Fibroblast of skin of left biceps (primary cell): ENCODE results near the gene RUBCNL.
"Not testable (repeated sequence)": the region's sequence is repeated elsewhere in the genome, so short reads cannot be mapped to it uniquely, and the experiment has no call there.

Experiments used
- DNase-seq, 2 experiments: peaks; one replicate each; pipeline ENCODE4 v3.0.0-alpha.2; 2013; ENCODE audit warnings: low read depth in 2 of 2

Gene RUBCNL

GRCh38 chr13:46373623-46374022 lies 13.4 kb downstream of the RUBCNL start:
- DNase-seq: no peak

- not testable (repeated sequence) for DNase-seq
Observed at GRCh38 chr13:46372938-46373337, 14.1 kb downstream of the RUBCNL start.

- DNase-seq: no peak
Observed at GRCh38 chr13:46372071-46372470, 15.0 kb downstream of the RUBCNL start.

GRCh38 chr13:46369506-46370277 lies 17.4 kb downstream of the RUBCNL start:
- peak; percentile 62 to 68 for DNase-seq

GRCh38 chr13:46367617-46368327 lies 19.3 kb downstream of the RUBCNL start:
- DNase-seq: no peak

- no peak for DNase-seq
Observed at GRCh38 chr13:46361276-46361934, 25.6 kb downstream of the RUBCNL start.

GRCh38 chr13:46360604-46361003 lies 26.4 kb downstream of the RUBCNL start:
- DNase-seq: no peak

- peak; percentile 40 to 47 for DNase-seq
Observed at GRCh38 chr13:46359714-46360113, 27.3 kb downstream of the RUBCNL start.

GRCh38 chr13:46355901-46356590 lies 31.0 kb downstream of the RUBCNL start:
- no peak for DNase-seq

GRCh38 chr13:46355088-46355468 lies 32.0 kb downstream of the RUBCNL start:
- no peak for DNase-seq

GRCh38 chr13:46354156-46355087 lies 32.6 kb downstream of the RUBCNL start:
- peak; percentile 92 to 93 for DNase-seq

- DNase-seq: no peak
Observed at GRCh38 chr13:46352805-46353204, 34.2 kb downstream of the RUBCNL start.

- DNase-seq: no peak
Observed at GRCh38 chr13:46350003-46350402, 37.0 kb downstream of the RUBCNL start.

- no peak for DNase-seq
Observed at GRCh38 chr13:46348961-46349360, 38.1 kb downstream of the RUBCNL start.

GRCh38 chr13:46347277-46347676 lies 39.8 kb downstream of the RUBCNL start:
- DNase-seq: no peak

- no peak for DNase-seq
Observed at GRCh38 chr13:46345866-46346265, 41.2 kb downstream of the RUBCNL start.

GRCh38 chr13:46345398-46345797 lies 41.7 kb downstream of the RUBCNL start:
- DNase-seq: no peak

- DNase-seq: no peak
Observed at GRCh38 chr13:46343279-46343994, 43.6 kb downstream of the RUBCNL start.

- no peak for DNase-seq
Observed at GRCh38 chr13:46342538-46342937, 44.5 kb downstream of the RUBCNL start.

- no peak for DNase-seq
Observed at GRCh38 chr13:46341112-46341711, 45.8 kb downstream of the RUBCNL start.
